GM12878 (cell line): ENCODE measurements around the gene TOGARAM1. TPM values are rescaled to one million over a fixed set of nuclear protein-coding genes. Genes with fewer than 3 reads are reported as not detected.

ENCODE experiments used
- ATAC-seq: fragments of 200-7000 bp; cut with Tn5 transposase; 3 replicates; pipeline ENCODE4 v1.9.1; 2020; ENCODE audit warnings: mild to moderate bottlenecking, moderate library complexity
- BruUV-seq: library from RNA; stranded (reverse); fragments of 400-500 nt; replicated peaks from 2 replicates; lab custom pipeline; 2021; lab: Mats Ljungman, UMichigan
- CTCF ChIA-PET: fragments of 300-600 bp; sonication (Branson Sonifier 250); formaldehyde crosslinking; extraction: SDS; loops from one replicate; lab custom pipeline; 2021; ENCODE audit warnings: inconsistent platforms; lab: Yijun Ruan, JAX
- POLR2A ChIA-PET: fragments of 350-600 bp; formaldehyde crosslinking; extraction: SDS; loops from one replicate; lab custom pipeline; 2021; ENCODE audit warnings: inconsistent platforms; lab: Charles Lee
- RAD21 ChIA-PET: fragments of 300-600 bp; sonication (Branson Sonifier 250); formaldehyde crosslinking; loops from one replicate; lab custom pipeline; 2023; ENCODE audit warnings: antibody characterized with exemption; ENCODE audit not compliant: unreplicated experiment; lab: Charles Lee
- SMC1A ChIA-PET: fragments of 300-600 bp; sonication (Branson Sonifier 250); formaldehyde crosslinking; loops from one replicate; lab custom pipeline; 2023; ENCODE audit not compliant: unreplicated experiment, uncharacterized antibody; lab: Charles Lee
- DNase-seq: peaks from one replicate; pipeline ENCODE4 v3.0.0-alpha.2; 2011; ENCODE audit warnings: low read depth, low spot score
- FAIRE-seq: peaks from 3 replicates; lab custom pipeline; 2011; peaks lifted over from hg19 to GRCh38; lab: Jason Lieb, UNC
- H2AFZ ChIP-seq: 2 replicates; pipeline ENCODE4 v1.6.0; 2011; ENCODE audit warnings: low read depth, low read length, control low read depth; ENCODE audit not compliant: control insufficient read depth
- H3K27ac ChIP-seq: 2 replicates; pipeline ENCODE4 v1.5.1; 2011; ENCODE audit warnings: control low read depth; ENCODE audit not compliant: control insufficient read depth, insufficient read depth
- H3K27me3 ChIP-seq, 2 experiments: replicated peaks in 1 of 2; 2 replicates each; pipeline versions ENCODE4 v1.6.0 to v1.6.1; 2011; ENCODE audit warnings: low read length in 1 of 2; ENCODE audit not compliant: control insufficient read depth in 2 of 2, insufficient read depth in 2 of 2
- H3K36me3 ChIP-seq, 2 experiments: 2 replicates each; pipeline ENCODE4 v1.5.1; 2011; ENCODE audit warnings: low read length in 1 of 2; ENCODE audit not compliant: control insufficient read depth in 2 of 2, insufficient read depth in 2 of 2
- H3K4me1 ChIP-seq: 2 replicates; pipeline ENCODE4 v1.6.1; 2011; ENCODE audit warnings: mild to moderate bottlenecking, low read length, moderate library complexity, mixed read lengths; ENCODE audit not compliant: control insufficient read depth, insufficient read depth
- H3K4me2 ChIP-seq: 2 replicates; pipeline ENCODE4 v1.6.0; 2011; ENCODE audit warnings: control low read depth; ENCODE audit not compliant: control insufficient read depth, insufficient read depth
- H3K4me3 ChIP-seq: fragments of 200-600 bp; sonication (generic); 2 replicates; pipeline ENCODE4 v1.5.1; 2016
- H3K79me2 ChIP-seq: 2 replicates; pipeline ENCODE4 v1.6.0; 2011; ENCODE audit warnings: low read length; ENCODE audit not compliant: control insufficient read depth, insufficient read depth
- H3K9ac ChIP-seq: 2 replicates; pipeline ENCODE4 v1.8.0; 2011; ENCODE audit warnings: low read length, control low read depth, mixed read lengths; ENCODE audit not compliant: control insufficient read depth, insufficient read depth
- H3K9me3 ChIP-seq: replicated peaks from 3 replicates; pipeline ENCODE4 v1.5.1; 2011; ENCODE audit warnings: mild to moderate bottlenecking, low read length; ENCODE audit not compliant: control insufficient read depth, insufficient read depth
- H4K20me1 ChIP-seq: 2 replicates; pipeline ENCODE4 v1.6.0; 2011; ENCODE audit not compliant: control insufficient read depth, insufficient read depth
- ATF3 ChIP-seq: IDR thresholded peaks from 2 replicates; pipeline ENCODE4 v1.6.1; 2011; ENCODE audit warnings: low read depth, mild to moderate bottlenecking, low read length, moderate library complexity, borderline replicate concordance; ENCODE audit errors: extremely low read depth
- E4F1 ChIP-seq: fragments of 450-650 bp; IDR thresholded peaks from 2 replicates; pipeline ENCODE4 v1.6.1; 2018; ENCODE audit warnings: borderline replicate concordance, mild to moderate bottlenecking; ENCODE audit not compliant: partially characterized antibody
- NBN ChIP-seq: fragments of 450-650 bp; IDR thresholded peaks from 2 replicates; pipeline ENCODE4 v1.6.1; 2016
- PRDM15 ChIP-seq: fragments of 450-650 bp; formaldehyde crosslinking; IDR thresholded peaks from 2 replicates; pipeline ENCODE4 v1.4.0; 2020; ENCODE audit warnings: mild to moderate bottlenecking, moderate library complexity
- ZNF24 ChIP-seq: fragments of 450-650 bp; IDR thresholded peaks from 2 replicates; pipeline ENCODE4 v1.6.1; 2017; ENCODE audit warnings: antibody characterized with exemption, mild to moderate bottlenecking
- WGBS: methylation state at CpG from one replicate; pipeline ENCODE4 v1.1.6; 2016; ENCODE audit warnings: low lambda C conversion rate; ENCODE audit not compliant: insufficient replicate concordance, insufficient coverage; ENCODE audit errors: missing lambda C conversion rate; 5-methylcytosine and 5-hydroxymethylcytosine counted together
- in situ Hi-C: fragments of 300-500 bp; cut with MboI; formaldehyde crosslinking; loops from 9 replicates; pipeline ENCODE4 v1.14.3; 2018; ENCODE audit warnings: mixed read lengths
- intact Hi-C: fragments of 100-400 bp; cut with micrococcal nuclease; formaldehyde crosslinking; loops from one replicate; pipeline ENCODE4 v1.14.2; 2022; ENCODE audit not compliant: unreplicated experiment
- polyA plus RNA-seq, 11 experiments: library from polyadenylated mRNA; depleted of rRNA in 4 of 11; unstranded in 6 of 11; stranded (reverse) in 5 of 11; fragments of >200 nt; fragmentation: Nextera tagmentation in 4 of 11; fragmentation: Illumina TruSeq in 1 of 11; extraction: Ambion mirVana in 4 of 11; extraction: Trizol in 1 of 11; gene quantifications; 1 replicate in 1 of 11; 2 replicates in 10 of 11; pipeline versions ENCODE4 v1.2.1 to v1.2.3, GENCODE V29; 2011 to 2016; ENCODE audit warnings: inconsistent platforms in 2 of 11, missing spikeins in 2 of 11, low read depth in 1 of 11
- total RNA-seq, 4 experiments: library from RNA; depleted of rRNA in 3 of 4; stranded (reverse); fragments of >200 nt in 3 of 4; fragmentation: Illumina TruSeq in 1 of 4; extraction: Trizol in 1 of 4; gene quantifications; 2 replicates each; pipeline versions ENCODE4 v1.2.1 to v1.2.3, GENCODE V29; 2013 to 2021

The TOGARAM1 gene
- total and polyA plus RNA-seq, 10 of the 15 experiments (the other 5 are each of a cell fraction or from before 2014, with no cell fraction given), result 2.1 to 14.4 (median 7.2) TPM

- no peak overlapping the region for H3K9ac ChIP-seq
- no peaks in the 10 kb centered on the region for H3K27me3 ChIP-seq
- intact Hi-C loops, result no loop called here
- POLR2A ChIA-PET, result no interaction called here
- H3K4me2 ChIP-seq, result no peak overlapping the region
- in situ Hi-C loops, result no loop called here
- RAD21 ChIA-PET, result no interaction called here
- FAIRE-seq, result no peak
- CTCF ChIA-PET, result no interaction called here
- H3K36me3 ChIP-seq, result 0 out of 4 replicates have a peak, but pooled peaks cover 0 to 3% of the 10 kb centered on the region in 2 experiments
- TF ChIP-seq ZNF24, result no peak
- no peak for TF ChIP-seq PRDM15 (CRISPR knock-in tag)
- TF ChIP-seq ATF3, result no peak
- no peak for TF ChIP-seq NBN
- TF ChIP-seq E4F1, result no peak
- TF ChIP-seq, all 136 proteins: peak for 0
- no TSS peak for BruUV-seq
- ATAC-seq, result no peak
- Histone ChIP-seq H4K20me1 (no peaks in the 10 kb centered on the region), H2AFZ (no peak overlapping the region), H3K9me3 (no peaks in the 10 kb centered on the region), H3K4me3 (no peak overlapping the region), H3K4me1 (no peaks in the 10 kb centered on the region), H3K79me2 (no peaks in the 10 kb centered on the region), H3K27ac (no peak overlapping the region)
- 95% methylated on average over 2 of the region's 2 CpGs for WGBS
- SMC1A ChIA-PET, result interaction anchor here (0.7 to 1.0 kb wide), 3 partner anchors 22 to 208 kb away, joined by 3 read pairs; partner anchors contain the start of genes KLHL28 and TOGARAM1
- DNase-seq, result no peak
Measured at GRCh38 chr14:45003924-45004323, 41.9 kb downstream of the TOGARAM1 start.
